ENCODE data around the gene DBP.

DNA sequence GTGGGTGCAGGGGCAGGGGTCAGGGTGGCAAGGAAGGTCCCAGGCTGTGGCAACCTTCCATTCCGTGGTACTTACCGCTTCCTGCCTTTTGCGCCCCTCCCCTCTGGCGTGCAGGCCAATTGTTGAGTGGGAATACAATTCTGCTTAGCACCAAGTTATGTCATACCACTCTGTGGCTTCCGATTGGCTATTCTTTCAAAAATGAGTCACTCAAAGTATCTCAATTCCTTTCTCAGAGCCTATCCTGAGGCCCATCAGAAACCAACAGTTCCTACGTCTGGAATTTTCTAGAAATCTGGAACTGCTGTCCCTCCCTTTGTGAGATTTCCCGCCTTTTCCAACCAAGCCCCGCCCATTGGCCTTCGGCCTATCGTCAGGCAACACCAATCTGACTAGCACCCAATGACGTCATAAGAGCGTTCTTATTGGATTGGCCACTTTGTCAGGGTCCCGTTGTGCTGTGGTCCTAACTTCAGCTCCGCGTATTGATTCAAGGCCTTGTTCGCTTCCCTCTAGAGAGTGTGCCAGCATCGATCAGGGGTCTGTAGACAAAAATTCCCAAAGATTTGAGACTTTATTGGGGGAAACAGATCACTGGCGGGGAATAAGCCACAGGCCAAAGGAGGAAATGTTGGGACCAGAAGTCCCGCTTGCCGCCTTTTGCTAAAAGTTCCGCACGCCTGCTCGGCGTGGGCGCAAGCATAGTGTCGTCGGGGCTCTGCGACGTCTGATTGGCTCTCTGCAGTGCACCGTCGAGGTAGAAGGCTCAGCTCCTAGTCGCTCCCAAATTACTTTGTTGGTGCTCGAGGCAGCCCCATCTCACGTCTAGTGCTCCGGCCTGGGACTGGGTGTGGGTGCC is 23.9 kb upstream of the DBP start:
- TF ChIP-seq POLR2A (IDR thresholded peaks at IDR 0.05) = no peak
- TF ChIP-seq, protein P1, sequence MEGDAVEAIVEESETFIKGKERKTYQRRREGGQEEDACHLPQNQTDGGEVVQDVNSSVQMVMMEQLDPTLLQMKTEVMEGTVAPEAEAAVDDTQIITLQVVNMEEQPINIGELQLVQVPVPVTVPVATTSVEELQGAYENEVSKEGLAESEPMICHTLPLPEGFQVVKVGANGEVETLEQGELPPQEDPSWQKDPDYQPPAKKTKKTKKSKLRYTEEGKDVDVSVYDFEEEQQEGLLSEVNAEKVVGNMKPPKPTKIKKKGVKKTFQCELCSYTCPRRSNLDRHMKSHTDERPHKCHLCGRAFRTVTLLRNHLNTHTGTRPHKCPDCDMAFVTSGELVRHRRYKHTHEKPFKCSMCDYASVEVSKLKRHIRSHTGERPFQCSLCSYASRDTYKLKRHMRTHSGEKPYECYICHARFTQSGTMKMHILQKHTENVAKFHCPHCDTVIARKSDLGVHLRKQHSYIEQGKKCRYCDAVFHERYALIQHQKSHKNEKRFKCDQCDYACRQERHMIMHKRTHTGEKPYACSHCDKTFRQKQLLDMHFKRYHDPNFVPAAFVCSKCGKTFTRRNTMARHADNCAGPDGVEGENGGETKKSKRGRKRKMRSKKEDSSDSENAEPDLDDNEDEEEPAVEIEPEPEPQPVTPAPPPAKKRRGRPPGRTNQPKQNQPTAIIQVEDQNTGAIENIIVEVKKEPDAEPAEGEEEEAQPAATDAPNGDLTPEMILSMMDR (IDR thresholded peaks at IDR 0.05) = no peak
